Mesendoderm (in vitro differentiated cells): ENCODE results near the gene EZH1.
A peak's percentile ranks its signal among the peaks of the same experiment; 100 is the strongest.

Source experiments
- DNase-seq: peaks from one replicate; pipeline ENCODE4 v3.0.0; 2013
- H2AK5ac ChIP-seq: 2 replicates; pipeline ENCODE4 v1.6.1; 2013; ENCODE audit warnings: low read length, inconsistent platforms
- H2BK120ac ChIP-seq: 2 replicates; pipeline ENCODE4 v1.6.1; 2013; ENCODE audit warnings: low read depth, mild to moderate bottlenecking, low read length, moderate library complexity, mixed read lengths
- H2BK15ac ChIP-seq: replicated peaks from 2 replicates; pipeline ENCODE4 v1.6.1; 2013; ENCODE audit warnings: low read depth, mild to moderate bottlenecking, moderate library complexity
- H2BK5ac ChIP-seq: 2 replicates; pipeline ENCODE4 v1.6.1; 2013; ENCODE audit warnings: low read length, inconsistent platforms
- H3K18ac ChIP-seq: 2 replicates; pipeline ENCODE4 v1.6.1; 2013; ENCODE audit warnings: mild to moderate bottlenecking, low read length, mixed read lengths
- H3K23ac ChIP-seq: one replicate; pipeline ENCODE4 v1.6.1; 2013; ENCODE audit warnings: low read length
- H3K27ac ChIP-seq: 2 replicates; pipeline ENCODE4 v1.5.1; 2013; ENCODE audit warnings: low read depth, mild to moderate bottlenecking, inconsistent platforms, low read length, moderate library complexity
- H3K27me3 ChIP-seq: 2 replicates; pipeline ENCODE4 v1.6.1; 2013; ENCODE audit warnings: low read length, control low read depth, mild to moderate bottlenecking, inconsistent platforms; ENCODE audit not compliant: insufficient read depth, poor library complexity
- H3K36me3 ChIP-seq: 2 replicates; pipeline ENCODE4 v1.6.1; 2013; ENCODE audit warnings: low read length, inconsistent platforms; ENCODE audit not compliant: control insufficient read depth, insufficient read depth
- H3K4ac ChIP-seq: one replicate; pipeline ENCODE4 v1.6.1; 2013; ENCODE audit warnings: low read depth, mild to moderate bottlenecking, low read length, moderate library complexity
- H3K4me1 ChIP-seq: 2 replicates; pipeline ENCODE4 v1.6.1; 2013; ENCODE audit warnings: low read depth, low read length, inconsistent platforms; ENCODE audit not compliant: control insufficient read depth
- H3K4me2 ChIP-seq: 2 replicates; pipeline ENCODE4 v1.6.1; 2013; ENCODE audit warnings: low read length
- H3K4me3 ChIP-seq: 2 replicates; pipeline ENCODE4 v1.5.1; 2013; ENCODE audit warnings: mild to moderate bottlenecking, low read length
- H3K56ac ChIP-seq: one replicate; pipeline ENCODE4 v1.6.1; 2013; ENCODE audit warnings: low read length
- H3K79me1 ChIP-seq: 2 replicates; pipeline ENCODE4 v1.6.1; 2013; ENCODE audit warnings: low read length, inconsistent platforms
- H3K79me2 ChIP-seq: 2 replicates; pipeline ENCODE4 v1.6.1; 2013; ENCODE audit warnings: mild to moderate bottlenecking, low read length; ENCODE audit not compliant: control insufficient read depth, insufficient read depth
- H3K9ac ChIP-seq: 2 replicates; pipeline ENCODE4 v1.6.1; 2013; ENCODE audit warnings: low read length, inconsistent platforms
- H4K5ac ChIP-seq: one replicate; pipeline ENCODE4 v1.6.1; 2013; ENCODE audit warnings: low read length
- H4K8ac ChIP-seq: one replicate; pipeline ENCODE4 v1.6.1; 2013; ENCODE audit warnings: low read depth, mild to moderate bottlenecking, control low read depth, low read length, moderate library complexity
- WGBS: extraction: QIAGEN DNeasy Blood & Tissue Kit; methylation state at CpG from one replicate; pipeline ENCODE4 v1.1.7; 2013; ENCODE audit warnings: low lambda C conversion rate, missing lambda C conversion rate; ENCODE audit not compliant: insufficient coverage; ENCODE audit errors: extremely low coverage; 5-methylcytosine and 5-hydroxymethylcytosine counted together

Gene EZH1

GRCh38 chr17:42702446-42702845 is 42.4 kb downstream of the EZH1 start:
- H3K9ac ChIP-seq, result no peak overlapping the region
- no peak overlapping the region for H3K23ac ChIP-seq
- no peak overlapping the region for H2BK120ac ChIP-seq
- H2AK5ac ChIP-seq, result no peak overlapping the region
- H3K18ac ChIP-seq, result no peak overlapping the region
- H3K4ac ChIP-seq, result no peak overlapping the region
- no peak overlapping the region for H3K4me2 ChIP-seq
- H2BK5ac ChIP-seq, result no peak overlapping the region
- no peaks in the 10 kb centered on the region for H3K27me3 ChIP-seq
- no peaks in the 10 kb centered on the region for H3K79me1 ChIP-seq
- H3K4me1 ChIP-seq, result no peaks in the 10 kb centered on the region
- no peak overlapping the region for H3K27ac ChIP-seq
- no peak overlapping the region for H2BK15ac ChIP-seq
- no peak overlapping the region for H3K56ac ChIP-seq
- H4K8ac ChIP-seq, result no peak overlapping the region
- DNase-seq, result no peak
- no CpG with 5 or more reads among the region's 11 CpGs for WGBS
- H3K4me3 ChIP-seq, result no peak overlapping the region
- no peaks in the 10 kb centered on the region for H3K79me2 ChIP-seq
- peaks cover 3% of the 10 kb centered on the region for H3K36me3 ChIP-seq
- no peak overlapping the region for H4K5ac ChIP-seq

- Histone ChIP-seq H4K5ac (no peak overlapping the region), H3K4me2 (no peak overlapping the region), H3K79me1 (no peaks in the 10 kb centered on the region), H3K4me3 (no peak overlapping the region), H2AK5ac (no peak overlapping the region), H3K23ac (no peak overlapping the region), H3K4me1 (no peaks in the 10 kb centered on the region), H3K56ac (no peak overlapping the region), H2BK5ac (no peak overlapping the region), H4K8ac (no peak overlapping the region), H3K79me2 (no peaks in the 10 kb centered on the region), H3K18ac (no peak overlapping the region), H3K4ac (no peak overlapping the region), H3K9ac (no peak overlapping the region), H3K36me3 (peaks cover 3% of the 10 kb centered on the region), H3K27me3 (no peaks in the 10 kb centered on the region), H3K27ac (no peak overlapping the region), H2BK15ac (no peak overlapping the region), H2BK120ac (no peak overlapping the region)
- DNase-seq, result no peak
- WGBS, result no CpG with 5 or more reads among the region's 10 CpGs
These were observed 44.1 kb downstream of the EZH1 start for GRCh38 chr17:42700586-42701289.

GRCh38 chr17:42699415-42699740 is 45.5 kb downstream of the EZH1 start:
- no peak overlapping the region for H3K4ac ChIP-seq
- H3K27ac ChIP-seq, result no peak overlapping the region
- DNase-seq, result no peak
- no peaks in the 10 kb centered on the region for H3K79me1 ChIP-seq
- H3K9ac ChIP-seq, result no peak overlapping the region
- no peak overlapping the region for H2BK5ac ChIP-seq
- no peaks in the 10 kb centered on the region for H3K27me3 ChIP-seq
- no CpG with 5 or more reads among the region's 4 CpGs for WGBS
- H4K5ac ChIP-seq, result no peak overlapping the region
- H3K79me2 ChIP-seq, result no peaks in the 10 kb centered on the region
- no peak overlapping the region for H3K4me2 ChIP-seq
- no peaks in the 10 kb centered on the region for H3K4me1 ChIP-seq
- H2AK5ac ChIP-seq, result no peak overlapping the region
- no peak overlapping the region for H4K8ac ChIP-seq
- no peak overlapping the region for H2BK120ac ChIP-seq
- no peaks in the 10 kb centered on the region for H3K36me3 ChIP-seq
- no peak overlapping the region for H3K18ac ChIP-seq
- no peak overlapping the region for H3K56ac ChIP-seq
- no peak overlapping the region for H3K4me3 ChIP-seq
- H2BK15ac ChIP-seq, result no peak overlapping the region
- H3K23ac ChIP-seq, result no peak overlapping the region

GRCh38 chr17:42698736-42699414 is 46.0 kb downstream of the EZH1 start:
- no peak overlapping the region for H3K4ac ChIP-seq
- WGBS, result no CpG with 5 or more reads among the region's 2 CpGs
- DNase-seq, result peak; percentile 60
- no peak overlapping the region for H3K27ac ChIP-seq
- no peak overlapping the region for H2BK5ac ChIP-seq
- H2BK120ac ChIP-seq, result no peak overlapping the region
- no peak overlapping the region for H2AK5ac ChIP-seq
- H3K18ac ChIP-seq, result no peak overlapping the region
- H3K4me3 ChIP-seq, result no peak overlapping the region
- no peak overlapping the region for H4K8ac ChIP-seq
- H3K56ac ChIP-seq, result no peak overlapping the region
- no peaks in the 10 kb centered on the region for H3K36me3 ChIP-seq
- no peaks in the 10 kb centered on the region for H3K4me1 ChIP-seq
- H3K23ac ChIP-seq, result no peak overlapping the region
- no peak overlapping the region for H4K5ac ChIP-seq
- no peaks in the 10 kb centered on the region for H3K27me3 ChIP-seq
- H3K9ac ChIP-seq, result no peak overlapping the region
- H3K79me2 ChIP-seq, result no peaks in the 10 kb centered on the region
- H3K79me1 ChIP-seq, result no peaks in the 10 kb centered on the region
- H3K4me2 ChIP-seq, result no peak overlapping the region
- no peak overlapping the region for H2BK15ac ChIP-seq

GRCh38 chr17:42697108-42697811 is 47.6 kb downstream of the EZH1 start:
- Histone ChIP-seq H2BK120ac (no peak overlapping the region), H3K36me3 (no peaks in the 10 kb centered on the region), H3K56ac (no peak overlapping the region), H2BK5ac (no peak overlapping the region), H4K5ac (no peak overlapping the region), H2AK5ac (no peak overlapping the region), H2BK15ac (no peak overlapping the region), H3K27me3 (no peaks in the 10 kb centered on the region), H3K27ac (no peak overlapping the region), H3K79me2 (no peaks in the 10 kb centered on the region), H3K4ac (no peak overlapping the region), H3K9ac (no peak overlapping the region), H3K18ac (no peak overlapping the region), H3K23ac (no peak overlapping the region), H3K4me2 (no peak overlapping the region), H3K4me1 (no peaks in the 10 kb centered on the region), H4K8ac (no peak overlapping the region), H3K79me1 (no peaks in the 10 kb centered on the region), H3K4me3 (no peak overlapping the region)
- no peak for DNase-seq
- no CpG with 5 or more reads among the region's 19 CpGs for WGBS
